GM19025 (cell line): Measurements from ENCODE around the gene EPHB6.

Experiments used
- ATAC-seq: cut with Tn5 transposase; IDR thresholded peaks from one replicate; pipeline ENCODE4 v1.9.1; 2021; ENCODE audit warnings: mild to moderate bottlenecking, low read depth, moderate library complexity; ENCODE audit not compliant: unreplicated experiment

EPHB6 gene

DNA sequence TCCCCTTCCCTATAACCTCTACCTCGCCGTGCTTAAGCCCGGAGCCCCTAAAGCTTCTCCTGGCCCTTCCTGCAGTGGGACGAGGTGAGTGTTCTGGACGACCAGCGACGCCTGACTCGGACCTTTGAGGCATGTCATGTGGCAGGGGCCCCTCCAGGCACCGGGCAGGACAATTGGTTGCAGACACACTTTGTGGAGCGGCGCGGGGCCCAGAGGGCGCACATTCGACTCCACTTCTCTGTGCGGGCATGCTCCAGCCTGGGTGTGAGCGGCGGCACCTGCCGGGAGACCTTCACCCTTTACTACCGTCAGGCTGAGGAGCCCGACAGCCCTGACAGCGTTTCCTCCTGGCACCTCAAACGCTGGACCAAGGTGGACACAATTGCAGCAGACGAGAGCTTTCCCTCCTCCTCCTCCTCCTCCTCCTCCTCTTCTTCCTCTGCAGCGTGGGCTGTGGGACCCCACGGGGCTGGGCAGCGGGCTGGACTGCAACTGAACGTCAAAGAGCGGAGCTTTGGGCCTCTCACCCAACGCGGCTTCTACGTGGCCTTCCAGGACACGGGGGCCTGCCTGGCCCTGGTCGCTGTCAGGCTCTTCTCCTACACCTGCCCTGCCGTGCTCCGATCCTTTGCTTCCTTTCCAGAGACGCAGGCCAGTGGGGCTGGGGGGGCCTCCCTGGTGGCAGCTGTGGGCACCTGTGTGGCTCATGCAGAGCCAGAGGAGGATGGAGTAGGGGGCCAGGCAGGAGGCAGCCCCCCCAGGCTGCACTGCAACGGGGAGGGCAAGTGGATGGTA lies 9.2 kb downstream of the EPHB6 start:
- ATAC-seq: no peak

DNA sequence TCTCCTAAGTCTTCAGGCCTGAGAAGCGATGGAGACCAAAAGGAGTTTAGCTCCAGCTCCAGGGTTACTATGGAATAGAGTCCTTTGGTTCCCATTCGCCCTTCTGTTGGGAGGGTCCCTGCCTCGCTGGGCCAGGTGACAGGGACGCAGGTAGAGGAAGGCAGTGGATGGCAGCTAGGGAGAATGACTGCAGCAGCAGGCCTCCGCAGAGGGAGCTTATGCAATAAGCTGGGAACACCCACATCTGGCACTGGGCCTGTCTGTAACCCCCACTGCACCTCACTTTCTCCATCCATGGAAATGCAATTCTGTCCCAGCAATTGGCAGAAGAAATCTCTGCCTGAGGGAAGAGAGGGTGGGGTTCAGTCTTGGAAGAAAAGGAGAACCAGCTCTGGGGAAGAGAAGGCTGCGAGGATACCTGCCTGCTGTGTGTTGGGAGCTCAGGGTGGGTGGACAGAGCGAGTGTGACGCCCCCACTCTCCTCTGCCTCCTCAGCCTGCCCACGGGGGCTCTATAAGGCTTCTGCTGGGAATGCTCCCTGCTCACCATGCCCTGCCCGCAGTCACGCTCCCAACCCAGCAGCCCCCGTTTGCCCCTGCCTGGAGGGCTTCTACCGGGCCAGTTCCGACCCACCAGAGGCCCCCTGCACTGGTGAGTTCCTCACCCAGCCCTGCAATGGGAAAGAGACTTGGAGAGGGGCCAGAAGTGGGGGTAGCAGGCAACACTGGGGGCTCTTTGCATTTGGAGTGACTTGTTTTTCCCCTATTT lies 10.3 kb downstream of the EPHB6 start:
- no peak for ATAC-seq

DNA sequence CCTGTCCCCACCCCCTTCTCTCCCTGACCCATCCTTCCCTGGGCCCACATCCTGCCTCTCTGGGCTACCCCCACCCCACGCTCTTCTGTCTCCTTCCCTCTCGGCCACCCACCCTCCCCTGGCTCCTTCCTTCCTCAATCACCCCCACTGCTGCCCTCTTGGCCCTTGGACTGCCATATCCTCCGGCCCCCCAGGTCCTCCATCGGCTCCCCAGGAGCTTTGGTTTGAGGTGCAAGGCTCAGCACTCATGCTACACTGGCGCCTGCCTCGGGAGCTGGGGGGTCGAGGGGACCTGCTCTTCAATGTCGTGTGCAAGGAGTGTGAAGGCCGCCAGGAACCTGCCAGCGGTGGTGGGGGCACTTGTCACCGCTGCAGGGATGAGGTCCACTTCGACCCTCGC lies 10.9 kb downstream of the EPHB6 start:
- ATAC-seq: no peak

DNA sequence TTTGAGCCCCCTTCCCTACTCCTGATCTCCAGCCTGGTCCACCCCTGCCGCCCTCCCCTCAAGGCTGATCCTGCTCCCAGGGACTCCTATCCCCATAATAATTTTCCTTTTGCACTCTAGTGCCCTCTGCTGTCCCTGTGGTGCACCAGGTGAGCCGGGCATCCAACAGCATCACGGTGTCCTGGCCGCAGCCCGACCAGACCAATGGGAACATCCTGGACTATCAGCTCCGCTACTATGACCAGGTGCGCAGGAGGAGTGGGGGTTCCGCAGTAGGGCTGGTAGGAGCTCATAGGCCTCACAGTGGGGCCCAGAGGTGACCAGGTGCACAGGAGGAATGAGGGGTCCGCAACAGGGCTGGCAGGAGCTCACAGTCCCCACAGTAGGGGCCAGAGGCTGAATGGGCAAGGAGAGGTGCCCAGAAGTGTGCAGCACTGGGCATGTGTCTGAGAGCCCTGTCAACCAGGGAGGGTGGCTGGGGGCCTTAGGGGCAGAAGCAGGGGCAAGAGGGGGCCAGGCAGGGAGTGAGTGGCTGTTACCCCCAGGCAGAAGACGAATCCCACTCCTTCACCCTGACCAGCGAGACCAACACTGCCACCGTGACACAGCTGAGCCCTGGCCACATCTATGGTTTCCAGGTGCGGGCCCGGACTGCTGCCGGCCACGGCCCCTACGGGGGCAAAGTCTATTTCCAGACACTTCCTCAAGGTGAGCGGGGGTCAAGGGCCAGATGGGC lies 11.7 kb downstream of the EPHB6 start:
- ATAC-seq: no peak

DNA sequence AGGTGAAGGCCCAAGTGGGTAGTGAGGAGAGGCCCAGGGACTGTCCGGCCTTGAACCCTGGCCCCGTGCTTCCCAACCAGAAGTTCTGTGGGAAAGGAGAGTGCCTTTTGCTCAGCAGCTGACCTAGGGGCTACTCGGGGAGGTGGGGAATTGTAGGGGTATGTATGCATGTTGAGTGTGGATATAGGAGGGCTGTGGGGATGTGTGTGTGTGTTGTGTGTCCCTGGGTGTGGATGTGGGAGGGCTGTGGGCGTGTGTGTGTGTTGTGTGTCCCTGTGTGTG lies 12.2 kb downstream of the EPHB6 start:
- no peak for ATAC-seq

DNA sequence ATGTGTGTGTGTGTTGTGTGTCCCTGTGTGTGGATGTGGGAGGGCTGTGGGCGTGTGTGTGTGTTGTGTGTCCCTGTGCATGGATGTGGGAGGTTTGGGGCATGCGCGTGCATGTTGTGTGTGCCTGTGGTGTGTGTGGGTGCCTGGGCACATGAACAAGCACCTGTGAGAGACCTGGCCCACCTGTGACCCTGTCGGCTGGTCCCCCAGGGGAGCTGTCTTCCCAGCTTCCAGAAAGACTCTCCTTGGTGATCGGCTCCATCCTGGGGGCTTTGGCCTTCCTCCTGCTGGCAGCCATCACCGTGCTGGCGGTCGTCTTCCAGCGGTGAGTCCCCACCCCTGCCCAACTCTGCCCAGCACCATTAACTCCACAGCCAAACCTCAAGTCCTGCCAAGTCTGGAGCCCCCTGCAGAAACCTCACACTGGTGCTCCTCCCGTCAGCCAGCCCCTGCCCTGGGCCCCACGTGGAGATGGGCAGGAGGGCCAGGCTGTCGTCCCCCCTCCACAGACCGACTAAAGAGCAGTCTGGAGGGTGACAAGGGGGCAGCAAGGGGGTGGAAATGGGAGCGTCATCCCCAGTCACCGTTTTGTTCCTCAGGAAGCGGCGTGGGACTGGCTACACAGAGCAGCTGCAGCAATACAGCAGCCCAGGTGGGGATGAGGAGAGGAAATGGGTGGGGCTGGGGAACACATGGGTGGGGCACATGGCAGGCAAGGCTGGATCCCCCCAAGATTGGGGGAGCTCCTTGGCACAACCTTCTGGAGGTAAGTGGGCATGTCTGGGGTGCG lies 12.7 kb downstream of the EPHB6 start:
- ATAC-seq: no peak

DNA sequence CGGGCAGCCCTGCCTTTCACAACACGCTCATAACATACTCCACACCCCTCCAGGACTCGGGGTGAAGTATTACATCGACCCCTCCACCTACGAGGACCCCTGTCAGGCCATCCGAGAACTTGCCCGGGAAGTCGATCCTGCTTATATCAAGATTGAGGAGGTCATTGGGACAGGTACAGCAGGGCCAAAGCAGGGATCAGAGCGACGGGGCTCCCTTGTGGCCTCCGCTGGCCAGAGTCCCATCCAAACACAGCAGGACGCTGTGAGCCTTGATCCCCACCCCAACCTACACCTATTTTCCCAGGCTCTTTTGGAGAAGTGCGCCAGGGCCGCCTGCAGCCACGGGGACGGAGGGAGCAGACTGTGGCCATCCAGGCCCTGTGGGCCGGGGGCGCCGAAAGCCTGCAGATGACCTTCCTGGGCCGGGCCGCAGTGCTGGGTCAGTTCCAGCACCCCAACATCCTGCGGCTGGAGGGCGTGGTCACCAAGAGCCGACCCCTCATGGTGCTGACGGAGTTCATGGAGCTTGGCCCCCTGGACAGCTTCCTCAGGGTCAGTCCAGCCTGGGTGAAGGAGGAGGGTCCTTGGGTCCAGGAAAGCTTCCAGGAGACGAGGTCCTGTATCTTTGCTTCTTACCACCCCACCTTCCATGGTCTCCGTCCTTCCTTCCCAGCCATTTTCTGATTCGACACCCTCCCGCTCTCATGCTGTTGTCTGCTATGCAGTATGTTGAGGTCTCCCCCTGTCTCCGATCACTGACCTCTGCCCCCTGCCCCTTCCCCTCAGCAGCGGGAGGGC lies 13.5 kb downstream of the EPHB6 start:
- no peak for ATAC-seq

DNA sequence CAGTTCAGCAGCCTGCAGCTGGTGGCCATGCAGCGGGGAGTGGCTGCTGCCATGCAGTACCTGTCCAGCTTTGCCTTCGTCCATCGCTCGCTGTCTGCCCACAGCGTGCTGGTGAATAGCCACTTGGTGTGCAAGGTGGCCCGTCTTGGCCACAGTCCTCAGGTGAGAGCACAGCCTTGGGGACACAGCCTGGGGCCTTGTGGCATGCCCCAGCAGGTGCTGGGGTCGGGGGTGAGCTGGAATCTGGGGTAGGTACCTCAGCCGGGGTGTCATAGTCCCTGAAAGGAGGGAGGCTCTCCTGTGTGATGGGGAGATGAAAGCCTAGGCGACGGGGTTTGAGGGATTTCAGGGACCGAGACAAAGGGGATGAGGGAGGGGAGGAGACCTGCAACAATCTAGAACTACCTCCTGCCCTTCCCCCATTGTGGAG lies 14.1 kb downstream of the EPHB6 start:
- ATAC-seq: no peak

DNA sequence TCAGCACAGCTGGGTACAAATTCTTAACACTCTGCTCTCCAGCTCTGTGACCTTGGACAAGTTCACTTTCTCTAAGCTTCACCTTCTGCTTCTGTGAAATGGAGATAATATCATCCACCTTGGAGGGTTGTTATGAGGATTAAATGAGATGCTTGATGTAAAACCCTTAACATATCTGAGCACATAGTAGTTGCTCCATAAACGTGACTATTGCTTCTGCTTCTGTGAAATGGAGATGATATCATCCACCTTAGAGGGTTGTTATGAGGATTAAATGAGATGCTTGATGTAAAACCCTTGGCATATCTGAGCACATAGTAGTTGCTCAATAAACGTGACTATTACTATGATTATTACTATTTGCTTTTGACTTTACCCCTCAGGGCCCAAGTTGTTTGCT lies 14.6 kb downstream of the EPHB6 start:
- ATAC-seq: no peak

DNA sequence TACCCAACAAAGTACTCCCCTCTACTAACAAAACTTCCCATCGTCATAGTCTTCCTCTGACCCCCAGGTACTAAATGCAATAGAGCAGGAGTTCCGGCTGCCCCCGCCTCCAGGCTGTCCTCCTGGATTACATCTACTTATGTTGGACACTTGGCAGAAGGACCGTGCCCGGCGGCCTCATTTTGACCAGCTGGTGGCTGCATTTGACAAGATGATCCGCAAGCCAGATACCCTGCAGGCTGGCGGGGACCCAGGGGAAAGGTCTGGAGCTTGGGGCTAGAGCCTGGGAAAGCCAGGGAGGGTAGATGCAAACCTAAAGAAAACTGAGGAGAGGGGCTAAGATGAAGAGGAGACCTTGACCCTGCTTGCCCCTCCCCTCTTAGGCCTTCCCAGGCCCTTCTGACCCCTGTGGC lies 15.3 kb downstream of the EPHB6 start:
- no peak for ATAC-seq

DNA sequence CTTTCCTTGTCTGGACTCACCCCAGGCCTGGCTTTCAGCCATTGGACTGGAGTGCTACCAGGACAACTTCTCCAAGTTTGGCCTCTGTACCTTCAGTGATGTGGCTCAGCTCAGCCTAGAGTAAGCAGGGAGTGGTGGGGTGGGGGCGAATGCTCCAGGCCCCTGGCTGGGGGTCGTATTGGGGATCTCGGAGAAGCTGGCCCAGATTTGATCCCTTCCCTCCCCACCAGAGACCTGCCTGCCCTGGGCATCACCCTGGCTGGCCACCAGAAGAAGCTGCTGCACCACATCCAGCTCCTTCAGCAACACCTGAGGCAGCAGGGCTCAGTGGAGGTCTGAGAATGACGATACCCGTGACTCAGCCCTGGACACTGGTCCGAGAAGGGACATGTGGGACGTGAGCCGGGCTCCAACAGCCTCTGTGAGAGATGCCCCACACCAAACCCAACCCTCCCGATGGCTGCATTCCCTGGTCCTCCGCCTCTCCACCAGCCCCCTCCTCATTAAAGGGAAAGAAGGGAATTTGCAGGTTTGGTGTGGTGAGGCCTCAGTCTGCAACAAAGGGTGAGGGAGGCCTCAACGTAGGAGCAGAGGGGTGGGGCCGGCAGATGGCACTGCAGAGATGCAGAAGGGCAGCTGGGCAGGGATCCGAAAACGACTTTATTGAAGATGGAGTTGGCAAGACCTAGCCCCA lies 15.8 kb downstream of the EPHB6 start:
- no peak for ATAC-seq

DNA sequence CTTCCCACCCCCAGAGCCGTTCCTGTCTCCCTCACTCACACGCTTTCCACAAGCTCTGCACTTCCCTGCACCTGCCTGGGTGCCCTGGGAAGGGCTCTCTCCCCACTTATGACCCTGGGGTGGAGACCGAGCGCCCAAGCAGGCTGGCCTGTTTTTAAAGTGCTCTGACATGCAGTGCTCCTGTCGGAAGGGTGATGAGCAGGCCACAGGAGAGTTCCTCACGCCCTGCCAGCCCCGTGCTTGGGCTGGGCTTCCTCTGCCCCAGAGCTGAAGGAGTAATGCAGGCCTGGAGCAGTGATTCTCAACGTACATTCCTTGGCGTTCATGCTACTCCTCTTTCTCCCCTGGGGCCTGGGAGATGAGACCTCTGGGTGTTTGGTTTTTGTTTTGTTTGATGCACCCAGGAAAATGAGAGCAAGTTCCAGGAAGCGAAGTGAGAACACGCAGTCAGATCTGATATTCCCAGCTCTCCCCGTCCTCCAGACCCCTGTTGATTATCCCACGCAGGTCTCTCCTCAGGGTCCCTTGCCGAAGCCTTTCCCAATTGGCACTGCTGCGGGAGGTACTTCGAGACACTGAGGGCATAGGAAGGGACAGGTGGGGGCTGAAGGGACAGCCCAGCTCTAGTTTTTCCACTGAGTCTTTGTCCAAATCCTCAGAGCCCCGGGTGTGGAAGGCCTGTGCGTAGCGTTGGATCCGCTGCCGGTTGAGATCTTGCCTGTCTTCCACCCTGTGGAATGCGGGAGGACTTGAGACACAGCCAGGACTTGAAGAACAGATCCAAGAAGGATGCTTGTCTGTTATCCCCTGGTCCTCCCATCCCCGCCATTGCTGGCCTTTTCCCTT lies 16.6 kb downstream of the EPHB6 start:
- no peak for ATAC-seq

DNA sequence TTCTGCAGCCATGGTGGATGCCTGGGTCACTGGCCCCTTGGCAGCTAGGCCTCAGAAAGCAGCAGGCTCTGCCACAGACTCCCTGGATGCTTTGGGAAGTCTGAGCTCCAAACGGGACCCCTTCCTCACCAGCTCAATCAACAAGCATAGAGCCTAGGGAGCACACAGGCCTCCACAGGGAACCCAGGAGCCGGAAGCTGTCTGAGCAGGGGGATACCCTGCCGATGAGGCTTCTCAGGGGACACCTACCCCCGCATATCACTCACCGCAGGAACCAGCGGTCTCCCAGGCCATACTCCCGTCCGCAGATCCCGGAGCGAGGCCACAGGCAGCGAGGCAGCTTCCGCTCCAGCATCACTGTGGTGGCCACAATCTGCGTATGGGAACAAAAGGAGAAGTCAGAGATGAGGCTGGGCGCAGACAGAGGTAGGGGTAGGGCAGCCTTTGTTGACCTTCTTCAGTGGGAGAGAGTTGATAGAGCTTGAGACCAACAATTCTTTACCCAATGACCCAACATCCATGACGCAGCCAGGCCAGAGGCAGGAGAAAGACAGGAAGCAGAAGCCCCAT lies 17.3 kb downstream of the EPHB6 start:
- no peak for ATAC-seq

DNA sequence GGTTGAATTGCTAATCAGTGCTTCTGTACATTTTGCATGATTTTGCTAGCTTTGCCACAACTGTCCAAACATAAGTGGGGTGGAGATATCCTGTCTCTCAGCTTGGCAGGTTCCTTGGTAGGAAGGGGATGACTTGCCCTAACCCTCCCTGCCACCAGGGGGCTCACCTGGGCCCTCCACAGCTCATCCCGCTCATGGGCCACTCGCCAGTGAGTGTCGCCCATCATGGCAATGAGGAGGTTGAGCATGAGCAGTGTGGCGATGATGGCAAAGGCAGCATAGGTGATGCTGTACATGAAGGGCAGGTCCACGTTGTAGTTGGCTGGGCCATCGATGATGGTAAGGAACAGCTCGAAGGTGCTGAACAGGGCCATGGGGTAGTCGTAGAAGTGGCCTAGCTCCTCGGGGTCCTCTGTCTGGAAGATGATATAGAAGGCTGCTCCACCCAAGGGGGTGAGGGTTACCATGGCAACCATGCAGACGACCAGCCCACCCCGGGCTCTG lies 18.5 kb downstream of the EPHB6 start:
- ATAC-seq: no peak

DNA sequence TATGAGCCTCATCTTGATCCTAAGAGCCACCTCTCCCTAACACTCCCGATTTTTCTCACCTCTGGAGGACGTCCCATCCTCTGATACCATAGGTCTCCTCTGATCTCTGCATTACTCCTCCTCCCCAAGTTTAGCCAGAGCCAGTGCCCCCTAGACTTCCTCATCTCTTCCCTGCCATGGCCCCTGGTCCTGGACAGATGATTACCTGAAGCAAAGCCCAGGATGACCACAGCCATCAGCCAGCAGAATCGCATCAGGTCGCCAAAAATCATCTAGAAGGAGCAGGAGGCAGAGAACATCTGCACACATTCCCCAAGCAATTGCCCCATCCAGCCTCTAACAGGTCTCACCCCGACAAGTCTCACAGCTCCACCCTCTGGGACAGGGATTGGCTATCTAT lies 19.0 kb downstream of the EPHB6 start:
- ATAC-seq: no peak

DNA sequence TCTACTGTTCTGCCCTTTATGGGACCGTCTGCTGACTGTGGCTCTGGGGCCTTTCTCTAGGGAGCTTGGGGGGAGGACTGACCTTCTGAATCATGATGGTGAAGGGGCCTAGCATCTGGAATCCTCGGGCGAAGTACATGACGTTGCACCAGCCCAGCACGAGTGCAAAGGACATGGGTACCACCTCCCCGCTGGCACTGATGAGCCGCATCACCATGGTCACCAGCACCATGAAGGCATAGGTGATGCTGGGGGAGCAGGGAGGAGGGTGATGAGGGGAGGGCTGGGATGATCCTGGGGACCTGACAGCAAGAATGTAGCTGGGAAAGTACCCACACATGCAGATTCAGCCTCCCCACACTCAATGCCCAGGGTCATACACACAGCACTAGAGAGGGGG lies 19.5 kb downstream of the EPHB6 start:
- no peak for ATAC-seq

DNA sequence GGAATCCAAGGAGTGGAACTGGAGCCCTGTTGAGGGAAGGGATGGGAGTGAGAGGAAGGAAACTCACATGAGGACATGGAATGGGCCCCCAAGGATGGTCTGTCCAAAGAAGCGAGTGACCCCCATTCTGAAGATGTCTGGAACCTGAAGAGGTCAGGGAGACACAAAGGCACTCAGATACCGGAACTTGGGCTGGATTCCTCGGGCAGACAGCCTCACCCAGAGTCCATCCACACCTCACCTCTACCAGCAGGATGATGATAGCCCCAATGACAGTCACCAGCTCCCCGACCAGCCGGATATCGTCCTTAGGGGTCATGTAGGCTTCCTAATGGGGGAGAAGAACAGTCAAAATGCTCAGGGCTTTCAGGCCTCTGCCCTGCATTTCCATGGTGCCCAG lies 20.0 kb downstream of the EPHB6 start:
- ATAC-seq: no peak

DNA sequence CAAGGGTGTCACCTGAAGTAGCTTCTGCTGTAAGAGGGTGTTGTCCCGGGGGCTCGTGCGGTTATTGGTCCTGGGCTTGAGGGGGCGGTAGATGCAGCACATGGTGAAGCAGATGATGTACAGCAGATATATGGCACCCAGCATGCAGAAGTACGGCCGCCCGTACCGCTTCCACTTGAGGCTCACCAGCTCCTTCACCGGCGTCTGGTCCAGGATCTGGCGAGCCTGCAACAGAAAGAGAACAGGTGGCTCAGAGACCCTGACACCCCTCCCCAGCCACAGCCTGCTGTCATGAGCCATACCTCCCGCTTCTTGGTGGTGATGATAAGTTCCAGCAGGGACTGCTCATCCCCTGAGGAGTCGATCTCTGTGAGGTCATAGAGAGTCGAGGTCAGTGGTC lies 20.6 kb downstream of the EPHB6 start:
- ATAC-seq: no peak
